GM19043 (cell line): ENCODE data around the gene BRD8.
A peak's percentile ranks its signal among the peaks of the same experiment; 100 is the strongest.
"Not testable (repeated sequence)": the region's sequence is repeated elsewhere in the genome, so short reads cannot be mapped to it uniquely, and the experiment has no call there.

Experiments used
- ATAC-seq: cut with Tn5 transposase; IDR thresholded peaks from one replicate; pipeline ENCODE4 v1.9.1; 2021; ENCODE audit warnings: low read depth; ENCODE audit not compliant: unreplicated experiment

Gene BRD8, protein sequence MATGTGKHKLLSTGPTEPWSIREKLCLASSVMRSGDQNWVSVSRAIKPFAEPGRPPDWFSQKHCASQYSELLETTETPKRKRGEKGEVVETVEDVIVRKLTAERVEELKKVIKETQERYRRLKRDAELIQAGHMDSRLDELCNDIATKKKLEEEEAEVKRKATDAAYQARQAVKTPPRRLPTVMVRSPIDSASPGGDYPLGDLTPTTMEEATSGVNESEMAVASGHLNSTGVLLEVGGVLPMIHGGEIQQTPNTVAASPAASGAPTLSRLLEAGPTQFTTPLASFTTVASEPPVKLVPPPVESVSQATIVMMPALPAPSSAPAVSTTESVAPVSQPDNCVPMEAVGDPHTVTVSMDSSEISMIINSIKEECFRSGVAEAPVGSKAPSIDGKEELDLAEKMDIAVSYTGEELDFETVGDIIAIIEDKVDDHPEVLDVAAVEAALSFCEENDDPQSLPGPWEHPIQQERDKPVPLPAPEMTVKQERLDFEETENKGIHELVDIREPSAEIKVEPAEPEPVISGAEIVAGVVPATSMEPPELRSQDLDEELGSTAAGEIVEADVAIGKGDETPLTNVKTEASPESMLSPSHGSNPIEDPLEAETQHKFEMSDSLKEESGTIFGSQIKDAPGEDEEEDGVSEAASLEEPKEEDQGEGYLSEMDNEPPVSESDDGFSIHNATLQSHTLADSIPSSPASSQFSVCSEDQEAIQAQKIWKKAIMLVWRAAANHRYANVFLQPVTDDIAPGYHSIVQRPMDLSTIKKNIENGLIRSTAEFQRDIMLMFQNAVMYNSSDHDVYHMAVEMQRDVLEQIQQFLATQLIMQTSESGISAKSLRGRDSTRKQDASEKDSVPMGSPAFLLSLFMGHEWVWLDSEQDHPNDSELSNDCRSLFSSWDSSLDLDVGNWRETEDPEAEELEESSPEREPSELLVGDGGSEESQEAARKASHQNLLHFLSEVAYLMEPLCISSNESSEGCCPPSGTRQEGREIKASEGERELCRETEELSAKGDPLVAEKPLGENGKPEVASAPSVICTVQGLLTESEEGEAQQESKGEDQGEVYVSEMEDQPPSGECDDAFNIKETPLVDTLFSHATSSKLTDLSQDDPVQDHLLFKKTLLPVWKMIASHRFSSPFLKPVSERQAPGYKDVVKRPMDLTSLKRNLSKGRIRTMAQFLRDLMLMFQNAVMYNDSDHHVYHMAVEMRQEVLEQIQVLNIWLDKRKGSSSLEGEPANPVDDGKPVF

DNA sequence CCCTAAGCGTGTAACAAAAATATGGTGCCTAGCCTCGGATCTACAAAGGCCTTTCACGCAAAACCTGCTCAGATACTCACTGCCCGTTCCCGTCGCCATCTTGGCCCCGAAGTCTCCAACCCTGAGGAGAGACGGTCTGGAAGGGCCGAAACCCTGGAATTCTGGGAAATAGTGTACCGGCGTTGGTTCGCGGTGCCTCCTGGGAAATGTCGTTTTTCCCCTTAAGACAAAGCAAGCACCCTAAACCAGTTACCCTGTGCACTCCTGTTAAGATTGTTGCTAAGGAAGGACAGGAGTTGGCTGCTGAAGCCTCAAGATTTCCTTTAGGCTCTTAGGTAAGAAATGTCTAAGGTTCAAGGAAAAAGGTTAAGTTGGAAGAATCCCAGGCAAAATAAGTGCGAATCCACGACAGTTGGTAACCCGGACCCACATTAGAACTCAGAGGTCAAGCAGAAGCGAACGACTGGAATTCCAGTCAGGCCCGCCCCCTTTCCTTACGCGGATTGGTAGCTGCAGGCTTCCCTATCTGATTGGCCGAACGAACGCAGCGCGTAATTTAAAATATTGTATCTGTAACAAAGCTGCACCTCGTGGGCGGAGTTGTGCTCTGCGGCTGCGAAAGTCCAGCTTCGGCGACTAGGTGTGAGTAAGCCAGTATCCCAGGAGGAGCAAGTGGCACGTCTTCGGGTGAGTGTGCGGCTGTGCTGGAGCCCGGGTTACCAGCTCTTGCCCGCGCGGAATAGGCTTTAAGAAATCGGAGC lies at the start of gene BRD8, which contains the start of gene KIF20A:
TSS of gene BRD8 (minus strand) at position 115 of the 761 bp plus-strand sequence. CDS start at position 99, 16 bp downstream.
TSS of gene KIF20A (plus strand) at position 597 of the 761 bp plus-strand sequence. CDS start 569 bp downstream, outside the sequence.
- ATAC-seq, result peak; percentile 84

DNA sequence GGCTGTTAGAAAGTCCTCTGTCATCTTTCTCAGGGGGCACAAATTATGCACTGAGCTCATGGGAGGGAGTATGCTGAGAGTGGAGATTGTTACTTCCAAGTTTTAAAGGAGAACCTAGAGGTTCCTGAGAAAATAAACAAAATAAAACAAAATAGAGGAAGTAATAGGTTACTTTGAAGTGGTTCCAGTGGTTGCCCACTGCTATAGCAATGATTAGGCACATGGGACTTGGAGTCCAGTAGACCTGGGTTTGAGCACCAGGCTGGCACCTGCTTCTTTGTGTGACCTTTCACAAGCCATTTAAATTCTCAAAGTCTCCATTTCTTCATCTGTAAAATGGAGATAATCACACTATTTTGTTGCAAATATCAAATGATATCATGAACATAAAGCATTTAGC lies 48.5 kb upstream of the BRD8 start:
- ATAC-seq, result no peak

DNA sequence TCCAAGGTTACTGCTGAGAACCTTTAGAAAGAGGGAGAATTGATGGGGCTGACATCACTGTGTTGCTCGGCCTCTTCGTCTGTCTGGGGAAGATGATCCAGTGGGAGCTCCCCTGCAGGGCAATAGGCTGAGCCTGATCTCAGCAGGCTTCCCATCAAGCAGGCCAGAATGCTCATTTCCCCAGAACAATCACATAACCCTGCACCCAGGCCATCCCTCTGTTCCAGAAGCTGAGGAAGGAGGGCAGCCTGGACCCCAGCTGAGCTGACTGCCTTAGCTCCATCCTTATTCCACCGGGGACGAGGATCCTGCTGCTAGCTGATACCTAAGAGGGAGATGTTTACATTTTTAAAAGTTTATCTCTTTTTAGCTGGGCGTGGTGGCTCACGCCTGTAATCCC lies 46.3 kb upstream of the BRD8 start:
- ATAC-seq, result no peak

DNA sequence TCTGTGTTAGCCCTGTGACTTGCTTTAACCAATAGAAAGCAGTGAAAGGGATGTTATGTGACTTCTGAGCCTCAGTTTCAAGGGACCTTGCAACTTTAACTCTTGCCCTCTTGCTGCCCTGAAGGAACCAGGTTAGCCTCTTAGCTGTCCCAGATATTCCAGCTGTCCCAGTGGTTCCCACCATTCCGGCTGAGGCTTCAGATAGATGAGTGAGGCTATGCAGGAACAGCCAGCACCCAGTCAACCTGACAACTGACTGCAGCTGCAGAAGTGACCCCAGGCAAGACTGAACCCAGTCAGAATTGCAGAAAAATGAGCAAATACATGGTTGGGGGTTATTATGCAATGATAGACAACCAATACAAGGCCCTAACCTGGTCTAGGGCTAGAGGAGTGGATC lies 45.1 kb upstream of the BRD8 start:
- no peak for ATAC-seq

DNA sequence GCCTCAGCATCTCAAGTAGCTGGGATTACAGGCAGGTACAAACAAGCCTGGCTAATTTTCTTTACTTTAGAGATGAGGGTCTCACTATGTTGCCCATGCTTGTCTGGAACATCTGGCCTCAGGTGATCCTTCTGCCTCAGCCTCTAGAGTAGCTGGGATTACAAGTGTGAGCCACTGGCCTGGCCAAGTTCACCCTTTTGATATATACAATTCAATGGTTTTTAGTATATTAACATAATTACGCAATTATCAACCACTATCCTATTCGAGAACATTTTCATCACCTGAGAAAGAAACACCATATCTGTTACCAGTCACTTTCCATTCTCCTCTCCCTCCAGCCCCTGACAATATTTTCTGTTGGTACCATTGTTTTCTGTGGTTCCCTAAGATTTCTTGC lies 38.4 kb upstream of the BRD8 start:
- no peak for ATAC-seq

DNA sequence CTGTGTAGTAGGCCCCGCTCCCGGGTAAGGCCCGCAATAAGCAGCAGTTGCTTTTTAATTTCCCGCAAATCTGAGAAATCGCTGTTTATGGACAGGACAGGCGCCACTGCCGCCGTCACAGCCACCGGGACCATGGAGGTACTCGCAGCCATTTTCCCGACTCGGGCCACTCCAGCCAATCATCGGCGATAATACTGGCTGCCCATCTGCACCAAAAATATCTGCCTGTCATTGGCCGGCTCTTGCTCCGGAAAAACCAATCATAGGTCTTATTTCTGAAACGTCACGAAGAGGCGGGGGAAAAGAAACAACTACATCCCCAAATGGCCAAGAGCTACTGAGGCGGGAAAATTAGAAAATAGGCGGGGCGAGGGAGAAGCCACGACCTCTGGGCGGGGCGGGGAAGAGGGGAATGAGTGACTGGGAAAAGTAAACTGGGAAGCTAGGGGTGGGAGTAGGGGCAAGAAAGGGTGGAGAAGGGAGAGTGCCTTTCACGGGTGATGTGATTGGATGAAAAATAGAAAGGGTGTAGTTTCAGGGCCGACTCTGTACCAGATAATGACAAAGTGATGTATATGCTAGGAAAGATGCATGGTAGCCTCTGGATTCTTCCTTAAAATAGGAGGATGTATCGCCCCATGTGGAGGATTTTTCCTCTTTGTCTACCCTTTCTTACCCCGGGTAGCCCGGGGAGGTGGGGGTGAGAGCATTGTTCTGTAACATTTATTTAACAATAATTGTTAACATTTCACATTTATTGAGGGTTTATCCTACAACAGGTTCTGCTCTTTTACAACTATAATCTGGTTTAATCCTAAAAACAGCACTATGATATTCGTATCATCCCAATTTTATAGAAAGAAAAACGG lies 35.0 kb upstream of the BRD8 start, which contains the start of gene CDC23:
TSS of gene CDC23 (minus strand) at position 163 of the 869 bp plus-strand sequence. CDS start at position 152, 11 bp downstream.
- peak; percentile 98 for ATAC-seq

DNA sequence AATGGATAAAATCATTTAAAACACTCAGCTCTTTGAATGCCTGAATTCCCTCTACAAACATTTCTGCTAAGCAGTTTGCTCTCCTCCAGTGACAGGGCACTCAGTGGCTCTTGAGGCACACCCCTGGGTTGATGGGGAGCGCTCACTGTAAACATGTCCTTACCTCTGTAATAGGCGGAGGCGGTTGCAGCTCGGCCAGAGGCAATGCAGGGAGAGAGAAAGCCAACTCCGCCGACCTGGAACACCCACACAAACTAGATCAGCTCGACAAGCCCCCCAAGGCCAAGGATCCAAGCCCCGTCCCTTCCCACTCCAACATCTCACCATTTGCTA lies 34.4 kb upstream of the BRD8 start:
- no peak for ATAC-seq

DNA sequence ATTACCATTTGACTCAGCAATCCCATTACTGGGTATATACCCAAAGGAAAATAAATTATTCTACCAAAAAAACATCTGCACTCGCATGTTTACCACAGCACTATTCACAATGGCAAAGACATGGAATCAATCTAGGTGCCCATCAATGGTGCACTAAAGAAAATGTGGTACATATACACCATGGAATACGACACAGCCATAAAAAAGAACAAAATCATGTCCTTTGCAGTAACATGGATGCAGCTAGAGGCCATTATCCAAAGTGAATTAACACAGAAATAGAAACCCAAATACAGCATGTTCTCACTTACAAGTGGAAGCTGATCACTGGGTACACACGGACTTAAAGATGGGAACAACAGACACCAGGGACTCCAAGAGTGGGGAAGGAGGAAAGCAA lies 32.6 kb upstream of the BRD8 start:
- ATAC-seq, result no peak

DNA sequence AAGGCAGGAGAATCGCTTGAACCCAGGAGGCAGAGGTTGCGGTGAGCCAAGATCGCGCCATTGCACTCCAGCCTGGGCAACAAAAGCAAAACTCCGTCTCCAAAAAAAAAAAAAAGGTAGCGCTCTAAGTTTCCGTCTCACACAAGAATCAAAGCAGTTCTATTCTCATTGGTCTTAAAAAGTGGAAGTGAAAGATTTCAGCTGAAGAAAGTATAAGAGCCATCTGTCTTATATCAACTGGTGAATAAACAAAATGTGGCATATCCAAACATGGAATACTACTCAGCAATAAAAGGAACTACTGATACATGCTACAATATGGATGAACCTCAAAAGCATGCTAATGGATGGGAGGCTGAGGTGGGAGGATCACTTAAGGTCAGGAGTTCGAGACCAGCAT lies 15.4 kb upstream of the BRD8 start:
- not testable (repeated sequence) for ATAC-seq

DNA sequence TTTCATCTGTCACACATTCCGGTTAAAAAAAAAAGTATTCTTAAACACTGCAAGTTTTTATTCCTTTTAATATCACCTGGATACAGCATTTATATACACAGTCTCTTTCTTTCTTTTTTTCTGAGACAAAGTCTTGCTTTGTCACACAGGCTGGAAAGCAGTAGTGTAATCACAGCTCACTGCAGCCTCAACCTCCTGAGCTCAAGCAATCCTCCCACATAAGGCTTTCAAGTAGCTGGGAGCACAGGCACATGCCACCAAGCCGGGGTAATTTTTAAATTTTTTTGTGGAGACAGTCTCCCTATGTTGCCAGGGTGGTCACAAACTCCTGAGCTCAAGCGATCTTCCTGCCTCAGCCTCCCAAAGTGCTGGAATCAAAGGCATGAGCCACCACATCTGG lies 14.4 kb upstream of the BRD8 start:
- ATAC-seq, result no peak

DNA sequence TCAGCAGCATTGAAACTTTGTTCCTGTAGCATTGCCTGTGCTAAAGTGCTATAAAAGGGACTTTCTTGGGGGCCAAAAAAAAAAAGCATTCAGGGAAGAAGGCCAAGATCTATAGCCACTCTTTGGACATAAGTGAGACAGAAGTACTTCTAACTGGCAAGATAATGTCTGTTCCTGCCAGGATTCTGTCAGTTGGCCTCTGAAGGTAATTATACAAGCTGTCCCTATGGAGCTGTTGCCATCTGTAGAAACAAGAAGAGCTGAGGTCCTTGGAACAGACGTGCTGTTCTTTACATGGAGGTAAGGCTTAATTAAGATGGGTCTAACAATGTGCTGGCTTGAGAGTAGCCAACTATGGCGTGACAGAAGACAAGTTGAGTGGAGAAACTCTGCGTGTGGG lies 10.2 kb upstream of the BRD8 start:
- ATAC-seq, result no peak

DNA sequence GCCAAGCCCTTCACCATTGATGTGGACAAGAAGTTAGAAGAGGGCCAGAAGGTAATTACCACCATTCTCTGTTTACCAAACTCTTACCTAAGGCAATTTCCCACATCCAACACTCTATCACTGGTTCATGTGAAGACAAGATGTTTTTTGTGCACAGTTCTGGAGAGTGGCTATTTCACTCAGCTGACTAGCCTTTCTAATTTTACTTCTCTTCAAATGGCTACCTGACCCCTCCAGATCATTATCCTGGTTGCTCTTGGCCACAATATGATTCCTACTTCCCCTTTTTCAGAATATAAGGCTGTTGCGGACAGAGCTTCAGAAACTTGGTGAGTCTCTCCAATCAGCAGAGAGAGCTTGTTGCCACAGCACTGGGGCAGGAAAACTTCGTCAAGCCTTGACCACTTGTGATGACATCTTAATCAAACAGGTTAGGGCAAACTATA lies 7.6 kb upstream of the BRD8 start:
- ATAC-seq, result no peak

DNA sequence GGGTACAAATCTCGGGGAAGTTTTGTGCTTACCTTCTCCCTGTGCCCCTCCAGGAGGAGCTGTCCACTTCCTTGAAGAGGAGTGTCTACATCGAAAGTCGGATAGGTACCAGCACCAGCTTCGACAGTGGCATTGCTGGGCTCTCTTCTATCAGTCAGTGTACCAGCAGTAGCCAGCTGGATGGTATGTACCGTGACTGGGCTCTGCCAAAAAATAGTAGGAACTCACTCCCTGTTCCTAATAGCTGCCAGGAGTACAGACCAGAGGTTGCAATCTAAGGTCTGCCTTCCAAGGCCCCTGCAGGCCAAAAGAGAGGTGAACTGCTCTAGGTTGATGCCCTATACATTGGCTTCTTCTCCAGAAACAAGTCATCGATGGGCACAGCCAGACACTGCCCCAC lies 4.4 kb upstream of the BRD8 start:
- ATAC-seq, result no peak

DNA sequence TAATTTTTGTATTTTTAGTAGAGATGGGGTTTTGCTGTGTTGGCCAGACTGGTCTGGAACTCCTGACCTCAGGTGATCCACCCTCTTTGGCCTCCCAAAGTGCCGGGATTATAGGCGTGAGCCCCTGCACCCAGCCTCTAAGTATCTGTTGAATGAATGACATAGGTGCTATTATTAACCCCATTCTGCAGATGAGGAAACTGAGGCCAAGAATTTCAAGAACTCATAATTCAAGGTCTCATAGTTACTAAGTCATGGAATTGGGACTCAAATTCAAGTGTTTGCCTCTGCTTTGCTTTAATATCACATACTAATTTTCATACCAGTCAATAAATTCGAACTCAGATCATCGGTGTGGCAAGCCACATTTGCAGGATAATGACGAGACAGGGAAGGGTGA lies 2.4 kb upstream of the BRD8 start:
- no peak for ATAC-seq

DNA sequence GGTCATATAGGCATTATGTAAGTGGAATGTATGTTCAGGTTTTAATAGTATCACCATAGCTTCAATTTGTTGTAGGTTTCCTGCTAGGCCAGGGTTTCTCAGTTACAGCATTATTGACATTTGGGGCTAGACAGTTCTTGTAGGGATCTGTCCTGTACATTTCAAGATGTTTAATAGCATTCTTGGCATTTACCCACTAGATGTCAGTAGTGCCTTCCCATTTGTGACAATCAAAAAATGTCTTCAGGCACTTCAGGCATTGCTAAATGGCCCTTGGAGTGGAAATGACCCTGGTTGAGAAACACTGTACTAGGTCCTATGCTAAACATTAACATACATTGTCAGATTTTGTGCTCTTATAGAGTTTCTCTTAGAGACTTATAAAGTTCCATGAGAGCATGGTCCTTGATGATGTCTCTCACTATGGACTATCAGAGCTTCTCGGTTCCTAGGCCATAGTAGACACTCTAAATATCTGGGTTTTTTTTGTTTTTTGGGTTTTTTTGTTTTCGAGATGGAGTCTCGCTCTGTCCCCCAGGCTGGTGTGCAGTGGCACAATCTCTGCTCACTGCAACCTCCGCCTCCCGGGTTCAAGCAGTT lies 1.9 kb upstream of the BRD8 start:
- ATAC-seq, result no peak

DNA sequence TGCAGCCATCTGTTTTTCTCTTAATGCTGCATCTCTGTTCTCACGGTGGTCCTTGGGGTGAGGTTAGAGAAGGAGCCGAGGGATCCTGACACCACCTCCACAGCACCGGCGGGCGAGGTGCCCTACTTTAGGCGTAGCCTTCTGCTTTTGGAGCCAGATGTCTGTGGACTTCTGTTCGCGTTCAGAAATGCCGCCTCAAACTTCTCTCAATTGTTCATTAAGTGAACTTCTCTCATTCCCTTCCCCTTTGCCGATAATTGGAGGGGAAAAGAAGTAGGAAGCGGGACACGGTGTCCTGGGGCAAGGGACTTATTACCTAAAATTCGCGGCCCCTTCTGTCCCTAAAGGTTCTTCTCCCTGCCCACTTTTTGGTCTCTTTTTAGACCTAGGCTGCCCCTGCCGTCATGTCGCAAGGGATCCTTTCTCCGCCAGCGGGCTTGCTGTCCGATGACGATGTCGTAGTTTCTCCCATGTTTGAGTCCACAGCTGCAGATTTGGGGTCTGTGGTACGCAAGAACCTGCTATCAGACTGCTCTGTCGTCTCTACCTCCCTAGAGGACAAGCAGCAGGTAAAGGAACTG lies 937 bp upstream of the BRD8 start:
- ATAC-seq, result no peak

DNA sequence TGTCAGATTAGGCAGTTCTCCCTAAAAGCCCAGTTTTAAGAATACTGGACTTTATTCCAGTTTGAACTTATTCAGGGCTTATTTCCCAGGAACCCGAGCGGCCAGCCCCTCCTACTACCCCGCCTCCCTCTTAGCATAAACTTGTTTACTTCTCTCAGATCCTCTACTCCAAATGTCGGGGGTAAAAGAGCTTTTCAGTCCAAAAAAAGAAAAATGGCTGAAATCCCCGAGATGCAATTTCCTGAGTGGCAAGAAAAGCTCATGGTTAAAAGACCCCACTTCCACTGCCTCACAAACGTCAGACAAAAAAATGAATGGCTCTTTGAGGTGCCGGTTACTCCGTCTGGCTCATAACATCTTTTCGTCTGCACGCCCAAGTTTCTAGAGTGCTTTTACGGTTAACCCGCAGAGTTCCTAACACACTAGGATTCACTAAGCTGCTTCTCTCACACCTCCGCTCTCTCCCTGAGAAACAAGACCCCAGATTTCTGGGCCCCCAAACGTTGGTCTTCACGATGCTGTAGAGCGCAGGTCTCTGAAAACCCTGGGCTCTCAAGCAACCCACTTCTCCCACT lies 402 bp downstream of the BRD8 start:
- no peak for ATAC-seq

DNA sequence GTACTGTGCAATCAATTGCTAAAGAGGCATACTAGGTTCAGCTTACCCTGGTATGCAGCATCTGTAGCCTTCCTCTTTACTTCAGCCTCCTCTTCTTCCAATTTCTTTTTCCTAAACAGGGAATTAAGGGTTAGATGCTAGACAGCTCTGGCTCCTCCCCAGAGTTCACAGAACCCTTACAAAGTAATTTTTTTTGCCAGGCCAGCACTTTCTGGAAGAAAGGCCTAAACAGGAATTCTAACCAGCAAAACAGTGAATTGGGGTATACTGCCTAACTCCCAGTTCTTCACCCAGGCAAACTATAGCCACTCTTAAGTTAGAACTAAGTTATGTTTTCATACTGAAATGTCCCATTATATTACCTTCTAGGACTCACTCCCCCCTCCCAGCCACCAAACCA lies 8.1 kb downstream of the BRD8 start:
- no peak for ATAC-seq
